Glomerular visceral epithelial cell (primary cell): ENCODE results near the gene LHX3.

Experiments used
- DNase-seq: peaks from one replicate; pipeline ENCODE4 v3.0.0-alpha.2; 2016; ENCODE audit errors: extremely low spot score

The LHX3 gene

DNA sequence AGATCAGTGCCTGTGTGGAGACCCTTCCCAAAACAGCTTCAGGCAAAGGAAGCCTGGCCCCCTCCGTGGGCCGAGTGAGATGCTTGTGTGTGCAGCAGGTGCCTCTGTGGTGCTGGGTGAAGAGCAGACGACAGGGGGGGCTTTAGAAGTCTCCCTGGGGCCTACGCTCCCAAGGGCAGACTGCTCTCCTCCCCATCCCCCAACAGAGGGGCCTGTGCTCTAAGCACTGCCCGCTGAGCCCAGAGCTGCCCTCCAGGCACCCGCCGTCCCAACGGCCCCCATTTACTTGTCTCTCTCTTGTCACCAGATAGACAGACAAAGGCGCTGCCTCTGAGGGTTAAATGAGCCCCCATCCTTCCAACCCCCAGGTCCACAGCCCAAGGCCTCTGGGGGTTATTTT lies 2.7 kb upstream of the LHX3 start:
- DNase-seq, result no peak

DNA sequence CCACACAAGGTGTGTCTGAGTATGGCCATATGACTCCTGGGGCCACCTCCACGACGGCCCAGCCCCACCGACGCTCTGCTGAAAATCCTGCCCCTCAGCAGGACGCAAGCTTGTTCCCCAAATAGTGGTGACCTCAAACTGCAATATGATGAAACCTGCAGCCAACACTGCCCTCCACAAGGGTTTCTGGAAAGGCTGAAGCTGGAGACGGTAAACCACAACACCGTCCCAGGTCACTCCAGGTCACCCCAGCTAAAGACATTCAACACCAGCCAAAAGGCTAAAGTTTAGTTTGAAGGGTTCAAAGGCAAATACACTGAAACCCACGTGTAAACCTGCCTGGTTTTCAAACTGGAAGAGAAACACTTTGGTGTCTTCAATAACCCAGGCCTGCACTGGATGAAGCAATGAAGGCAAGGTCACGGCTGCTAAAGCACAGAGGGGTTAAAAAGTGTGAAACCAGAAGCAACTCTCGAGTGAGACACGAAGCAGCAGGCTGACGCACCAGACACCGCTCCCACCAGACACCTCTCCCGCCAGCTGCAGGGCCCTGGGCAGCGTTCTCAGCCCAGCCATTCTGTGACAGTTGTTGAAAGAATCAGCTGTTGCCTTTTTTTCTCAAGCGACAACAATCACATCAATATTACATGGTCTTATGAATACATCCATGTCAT lies 1.8 kb upstream of the LHX3 start:
- DNase-seq, result no peak

DNA sequence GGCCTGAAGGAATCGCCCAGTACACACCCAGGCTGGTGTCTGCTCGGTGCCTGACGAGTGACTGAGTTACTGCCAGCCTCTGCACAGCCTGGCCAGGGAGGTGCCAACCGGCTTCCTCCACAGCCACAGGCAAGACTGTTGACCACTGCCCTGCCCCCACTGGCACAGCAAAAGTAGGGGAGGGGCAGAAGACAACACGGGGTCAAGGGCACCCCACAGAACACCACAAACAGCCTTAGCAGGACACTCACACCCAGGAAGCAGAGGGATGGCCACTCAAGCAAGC lies 722 bp upstream of the LHX3 start:
- DNase-seq, result no peak

DNA sequence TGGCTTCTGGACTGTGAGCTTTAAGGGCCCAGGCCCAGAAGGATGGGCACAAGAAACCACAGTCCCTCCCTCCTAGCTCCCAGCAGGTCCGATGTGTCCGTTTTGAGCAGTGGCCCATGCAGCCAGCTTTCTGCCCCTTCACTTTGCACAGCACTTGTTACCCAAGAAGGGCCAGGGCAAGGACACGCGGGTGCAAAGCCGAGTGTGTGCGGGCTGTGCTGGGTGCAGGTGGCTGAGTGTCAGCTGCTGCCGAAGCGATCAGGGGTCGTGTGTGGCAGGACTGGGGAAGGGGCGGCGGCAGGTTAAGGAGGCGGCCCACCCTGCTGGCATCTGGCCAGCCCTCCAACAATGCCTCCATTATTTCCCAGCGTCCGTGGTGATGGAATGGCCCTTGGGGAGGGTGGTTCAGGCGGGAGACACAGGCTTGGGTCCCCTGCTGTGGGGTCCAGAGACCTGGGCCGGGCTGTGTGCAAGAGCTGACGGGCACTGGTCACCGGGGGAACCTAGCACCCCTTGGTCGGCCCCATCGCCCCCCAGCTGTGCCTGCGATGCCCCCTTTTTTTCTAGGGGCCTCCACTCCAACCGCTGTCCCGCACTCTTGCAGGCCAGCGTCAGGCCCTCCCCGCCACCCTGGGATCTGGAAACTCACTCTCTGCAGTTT lies 653 bp downstream of the LHX3 start:
- no peak for DNase-seq

DNA sequence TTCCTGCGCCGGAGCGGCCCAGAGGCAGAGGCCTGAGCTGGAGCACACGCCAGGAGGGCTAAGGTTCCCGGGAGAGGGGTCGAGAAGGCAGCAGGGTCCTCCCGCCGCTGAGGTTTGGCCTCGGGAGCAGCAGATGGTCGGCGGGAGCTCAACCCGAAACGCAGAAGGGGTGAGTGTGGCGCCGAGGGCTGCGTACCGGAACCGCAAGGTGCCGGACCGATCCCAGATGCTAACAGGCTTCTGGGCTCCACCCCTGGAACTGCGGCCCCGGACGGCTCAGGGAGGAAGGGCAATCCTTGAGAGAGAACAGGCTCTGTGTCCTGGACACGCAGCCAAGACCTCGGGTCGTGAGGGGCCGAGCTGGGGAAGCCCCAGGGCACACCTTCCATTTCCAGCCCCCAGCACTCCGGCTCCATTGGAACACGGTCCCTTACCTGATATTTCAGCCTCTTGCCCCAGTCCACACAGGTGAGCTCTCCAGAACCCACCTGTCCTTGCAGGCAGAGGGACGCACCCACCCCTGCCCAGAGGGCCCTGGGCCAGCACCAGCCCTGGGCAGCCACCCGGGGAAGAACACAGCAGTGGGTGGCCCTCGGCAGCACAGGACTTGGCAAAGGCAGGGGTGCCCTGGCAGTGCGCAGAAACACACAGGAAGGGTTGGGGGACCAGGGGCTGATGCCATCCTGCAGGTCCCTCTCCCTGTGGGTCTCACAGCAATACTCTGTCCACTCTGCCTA lies 1.4 kb downstream of the LHX3 start:
- DNase-seq, result no peak

DNA sequence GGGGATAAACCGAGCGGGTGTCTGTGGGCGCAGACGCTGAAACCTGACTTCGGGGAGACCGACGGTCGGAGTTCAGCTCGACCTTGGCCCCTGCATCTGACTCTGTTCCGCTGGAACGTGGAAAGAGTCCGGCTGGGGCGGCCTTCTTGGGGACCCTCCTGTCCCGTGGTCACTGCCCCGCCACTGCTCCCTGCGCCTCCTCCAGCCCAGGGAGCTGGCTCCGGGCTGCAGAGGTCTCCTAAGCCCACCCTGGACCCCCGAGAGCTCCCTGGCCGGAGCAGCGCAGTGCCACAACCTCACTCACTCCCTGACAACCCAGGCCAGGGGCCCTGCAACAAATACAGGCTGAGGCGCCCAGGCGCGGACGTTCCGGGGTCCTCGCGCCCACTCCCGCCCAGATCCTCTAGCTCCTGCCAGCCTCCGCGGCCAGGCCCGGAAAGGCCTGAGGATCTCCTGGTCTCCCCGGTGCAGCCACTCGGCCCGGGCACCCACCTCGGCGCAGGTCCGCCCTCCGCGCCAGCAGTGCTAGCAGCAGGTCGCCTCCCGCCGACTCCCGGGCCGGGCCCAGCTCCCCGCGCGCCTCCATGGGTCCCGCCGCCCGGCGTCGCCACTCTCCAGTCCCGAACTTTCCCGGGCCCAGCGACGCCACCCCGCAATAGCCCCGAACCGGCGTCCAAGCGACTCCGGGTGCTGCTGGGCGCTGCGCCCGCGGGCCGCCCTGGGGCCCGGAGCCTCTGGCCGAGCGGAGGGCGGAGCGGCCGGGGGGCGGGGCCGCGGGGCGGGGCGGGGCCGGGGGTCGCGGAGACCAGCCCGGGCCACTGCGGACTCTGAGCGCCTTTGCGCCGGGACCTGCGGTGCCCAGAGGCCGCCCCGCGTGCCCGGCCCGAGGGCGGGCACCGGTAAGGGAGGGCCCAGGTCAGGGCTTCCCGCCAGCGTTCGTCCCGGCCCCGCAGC lies 2.2 kb downstream of the LHX3 start:
- DNase-seq, result no peak

DNA sequence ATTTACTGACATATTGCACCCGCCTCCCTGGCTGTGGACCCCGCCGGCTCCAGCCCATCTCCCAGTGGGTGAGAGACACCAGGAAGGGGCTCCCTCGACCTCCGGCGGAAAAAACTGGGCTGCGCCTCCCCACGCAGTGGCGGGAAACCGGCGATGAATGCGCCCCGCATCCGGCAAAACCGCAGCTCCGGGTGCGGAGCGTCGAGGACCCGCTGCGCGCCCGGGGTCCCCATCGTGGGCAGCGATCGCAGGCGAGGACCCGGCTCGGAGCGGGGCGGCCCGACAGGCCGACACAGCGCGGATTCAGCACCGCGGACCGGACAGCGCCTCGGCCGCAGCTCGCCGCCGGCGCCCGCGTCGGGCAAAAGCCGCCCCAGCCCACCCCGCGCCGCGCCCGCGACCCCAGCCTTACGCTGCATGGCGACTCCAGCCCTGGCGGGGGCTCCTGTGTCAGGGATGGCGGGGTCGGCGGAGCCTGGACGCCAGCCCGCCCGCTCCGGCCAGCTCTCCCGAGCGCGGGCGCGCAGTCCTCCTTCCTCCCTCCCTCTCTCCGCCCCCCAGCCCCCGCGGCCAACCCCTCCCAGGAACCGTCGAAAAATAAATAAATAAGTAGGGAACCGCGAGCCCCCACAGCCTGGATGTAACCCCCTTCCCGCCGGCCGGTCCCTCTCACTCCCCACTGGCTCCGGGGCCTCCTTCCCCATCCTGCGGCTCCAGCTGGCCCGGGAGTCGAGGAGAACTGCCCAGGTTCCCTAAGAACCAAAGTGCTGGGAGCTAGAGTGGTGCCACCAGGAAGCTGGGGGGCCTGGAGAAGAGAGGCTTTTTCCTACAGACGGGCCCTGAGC lies 3.1 kb downstream of the LHX3 start:
- no peak for DNase-seq

DNA sequence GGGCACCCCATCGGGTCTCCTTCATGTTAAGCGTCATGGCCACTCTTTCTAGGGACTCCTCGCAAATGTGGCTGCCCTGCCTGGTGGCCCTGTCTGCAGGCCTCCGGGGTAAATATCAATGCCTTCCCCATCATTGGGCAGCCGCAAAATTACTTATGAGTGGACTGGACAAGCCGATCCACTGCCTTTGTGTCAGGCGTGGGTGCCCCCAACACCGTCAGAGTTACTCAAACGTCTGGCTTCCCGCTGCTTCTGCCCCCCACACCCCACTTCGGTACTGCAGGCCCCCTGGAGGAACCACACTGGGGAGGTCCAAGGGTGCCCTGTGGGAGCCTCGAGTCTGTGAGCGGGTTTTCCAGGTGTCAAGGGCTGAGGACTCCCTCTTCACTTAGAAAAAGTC lies 3.8 kb downstream of the LHX3 start:
- DNase-seq, result no peak

DNA sequence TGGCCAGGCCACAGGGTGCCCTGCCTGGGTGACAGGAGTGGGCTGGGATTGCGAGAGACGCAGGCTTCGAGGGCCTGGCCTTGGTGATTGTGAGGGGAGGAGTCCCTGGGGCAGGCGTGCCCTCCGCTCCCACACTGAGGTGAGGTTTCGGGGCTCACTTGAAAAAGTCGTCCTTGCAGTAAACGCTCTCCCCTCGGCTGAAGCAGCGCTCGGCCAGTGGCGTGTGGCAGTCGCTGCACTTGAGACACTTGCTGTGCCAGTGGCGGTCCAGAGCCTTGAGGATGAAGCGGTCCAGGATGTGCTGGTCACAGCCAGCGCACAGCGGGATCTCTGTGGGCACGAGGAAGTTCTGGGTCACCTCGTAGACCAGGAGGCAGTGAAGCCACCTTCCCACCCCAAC lies 4.5 kb downstream of the LHX3 start:
- no peak for DNase-seq

DNA sequence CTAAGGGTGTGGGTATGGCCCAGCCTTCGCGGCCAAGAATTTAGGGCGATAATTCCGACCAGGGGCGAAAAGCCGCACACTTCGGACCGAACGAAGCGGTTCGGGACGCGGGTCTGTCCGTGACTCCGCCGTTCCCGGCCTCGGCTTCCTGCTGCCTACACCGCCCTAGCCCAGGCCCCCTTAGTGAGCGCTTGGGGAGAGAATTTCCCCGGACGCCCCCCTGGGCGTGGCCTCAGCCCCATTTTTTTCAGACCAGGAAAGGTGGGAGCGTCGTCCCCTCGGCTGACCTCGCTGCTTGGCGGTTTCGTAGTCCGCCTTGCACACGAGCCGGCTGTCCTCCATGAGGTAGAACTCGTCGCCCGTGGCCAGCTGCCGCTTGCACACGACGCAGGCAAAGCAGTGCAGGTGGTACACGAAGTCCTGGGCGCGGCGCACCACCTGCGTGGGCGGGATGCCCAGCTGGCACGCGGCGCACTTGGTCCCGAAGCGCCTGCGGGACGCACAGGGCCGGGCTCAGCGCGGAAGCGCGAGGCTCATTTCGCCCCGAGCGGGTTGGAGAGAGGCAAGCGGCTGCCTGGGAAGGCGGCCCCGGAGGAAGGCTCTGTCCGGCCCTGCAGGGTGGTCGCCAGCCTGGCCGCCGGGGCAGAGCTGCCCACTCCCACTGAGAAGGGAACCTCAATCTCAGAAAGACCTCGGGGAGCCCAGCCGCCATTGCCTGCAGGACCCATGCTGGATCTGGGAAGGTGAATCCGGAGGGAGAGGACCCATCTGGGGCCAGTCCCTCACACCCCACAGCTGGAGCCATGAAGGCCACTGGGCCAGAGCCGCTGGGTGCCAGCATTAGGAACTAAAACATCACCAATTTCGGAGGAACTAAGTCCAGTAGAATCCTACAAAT lies 5.3 kb downstream of the LHX3 start:
- DNase-seq, result no peak

DNA sequence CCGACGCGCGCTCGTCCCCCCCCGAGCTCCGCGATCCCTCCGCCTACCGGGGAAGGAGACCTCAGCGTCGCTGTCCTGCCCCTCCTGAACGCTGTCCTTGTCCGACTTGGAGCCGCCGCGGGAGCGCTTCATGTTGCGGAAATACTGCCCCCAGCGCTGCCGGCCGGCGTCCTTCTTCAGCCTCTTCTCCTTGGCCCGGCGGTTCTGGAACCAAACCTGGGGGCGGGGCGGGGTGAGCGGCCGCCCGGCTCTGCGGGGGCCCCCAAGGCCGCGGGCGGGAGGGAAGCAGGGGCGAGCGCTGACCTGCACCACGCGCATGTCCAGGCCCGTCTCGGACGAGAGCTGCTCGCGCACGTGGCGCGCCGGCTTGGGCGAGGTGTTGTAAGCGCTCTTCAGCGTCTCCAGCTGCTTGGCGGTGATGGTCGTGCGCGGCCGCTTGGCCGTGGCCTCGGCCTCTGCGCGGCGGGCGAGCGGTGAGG lies 6.3 kb downstream of the LHX3 start:
- no peak for DNase-seq

DNA sequence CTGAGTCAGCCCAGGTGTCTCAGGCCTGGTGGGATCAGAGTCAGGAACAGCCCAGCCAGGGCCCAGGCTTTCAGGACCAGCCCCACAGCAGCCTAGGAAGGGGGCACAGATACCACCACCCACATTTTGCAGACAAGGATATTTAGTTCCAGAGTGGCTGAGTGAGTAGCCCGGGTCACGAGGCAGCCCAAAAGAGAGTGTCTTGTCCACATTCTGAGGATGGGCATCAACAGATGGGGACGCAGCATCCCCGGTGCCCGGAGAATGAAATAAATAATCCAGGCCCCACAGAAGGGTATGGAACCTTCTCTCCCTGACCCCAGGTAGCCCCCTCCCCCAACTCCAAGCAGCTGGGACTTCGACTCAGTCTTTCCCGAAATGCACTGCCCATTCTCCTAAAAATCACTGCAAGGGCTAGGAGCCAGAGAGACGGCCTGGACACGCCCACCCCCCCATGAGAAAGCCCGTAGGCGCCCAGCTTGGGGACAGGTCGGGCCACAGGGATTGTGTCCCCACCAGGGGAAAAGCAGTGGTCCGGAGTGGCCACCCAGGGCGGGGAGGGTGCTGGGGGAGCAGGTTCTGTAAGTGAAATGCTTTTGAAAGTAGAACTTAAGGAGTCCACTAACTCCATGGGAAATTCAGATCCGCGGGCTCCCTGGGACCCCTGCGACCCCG lies 6.9 kb downstream of the LHX3 start:
- DNase-seq, result no peak

DNA sequence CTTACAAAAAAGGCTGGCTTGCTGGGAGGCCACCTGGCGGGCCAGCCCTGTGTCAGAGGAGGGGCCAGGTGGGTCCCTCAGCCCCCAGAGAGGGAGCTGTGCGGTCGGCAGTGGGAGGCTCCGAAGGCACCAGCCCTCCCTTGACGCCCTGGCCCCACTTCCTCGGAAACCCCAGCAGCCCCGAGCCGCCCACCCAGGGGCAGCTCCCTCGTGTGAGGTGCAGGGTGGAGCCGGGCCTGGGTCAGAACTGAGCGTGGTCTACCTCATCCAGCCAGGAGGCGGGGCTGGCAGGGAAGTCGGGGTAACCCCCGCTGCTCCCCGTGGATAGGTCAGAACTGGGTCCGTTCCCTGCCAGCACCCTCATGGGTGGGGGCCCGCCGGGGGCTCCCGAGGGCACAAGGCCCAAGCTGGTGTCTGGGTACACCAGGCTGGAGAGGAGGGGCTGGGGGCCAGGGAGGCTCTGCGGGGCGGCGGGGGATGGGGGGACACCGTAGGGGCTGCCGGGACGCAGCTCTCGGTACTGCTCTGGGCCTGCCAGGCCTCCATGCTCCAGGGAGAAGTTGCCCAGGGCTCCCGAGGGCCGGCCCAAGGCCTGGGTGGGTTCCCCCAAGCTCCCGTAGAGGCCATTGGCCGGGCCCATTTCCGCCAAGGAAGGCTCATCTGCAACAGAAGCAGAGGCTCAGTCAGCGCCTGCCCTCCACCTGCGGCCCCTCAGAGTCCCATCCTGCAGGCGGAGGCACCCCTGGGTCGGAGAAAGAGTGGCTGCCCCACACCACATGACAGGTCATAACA lies 7.6 kb downstream of the LHX3 start:
- no peak for DNase-seq

DNA sequence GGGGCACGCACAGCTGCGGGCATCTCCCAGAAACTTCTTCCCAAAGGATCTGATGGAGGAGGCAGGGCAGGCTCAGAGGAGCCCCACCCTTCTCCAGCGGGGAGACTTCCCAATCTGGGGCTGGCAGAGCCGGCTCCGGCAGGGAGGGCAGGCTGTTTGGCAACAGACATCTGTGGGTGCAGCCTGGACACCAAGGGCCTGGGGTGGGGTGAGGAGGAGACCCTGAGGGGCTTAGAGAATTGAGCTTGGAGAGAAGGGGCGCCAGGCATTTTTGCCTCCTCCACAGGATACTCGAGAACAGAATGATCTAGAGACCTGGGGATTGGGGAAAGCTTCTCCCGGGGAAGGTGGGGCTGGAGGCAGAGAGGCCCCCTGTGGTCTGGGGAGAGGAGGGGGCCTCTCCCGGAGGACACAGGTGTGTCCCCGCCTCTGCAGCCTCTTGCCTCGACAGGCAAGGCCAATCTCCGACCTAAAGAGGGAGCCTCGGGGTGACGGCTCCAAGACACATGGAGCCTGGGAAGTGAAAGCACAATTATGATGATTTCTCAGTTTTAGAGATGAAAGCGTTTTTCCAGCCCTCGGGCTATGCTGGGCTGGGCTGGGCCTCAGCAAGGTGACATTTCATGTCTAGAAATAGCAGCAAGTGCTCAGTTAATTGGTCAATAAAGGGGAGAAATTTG lies 8.4 kb downstream of the LHX3 start:
- no peak for DNase-seq

DNA sequence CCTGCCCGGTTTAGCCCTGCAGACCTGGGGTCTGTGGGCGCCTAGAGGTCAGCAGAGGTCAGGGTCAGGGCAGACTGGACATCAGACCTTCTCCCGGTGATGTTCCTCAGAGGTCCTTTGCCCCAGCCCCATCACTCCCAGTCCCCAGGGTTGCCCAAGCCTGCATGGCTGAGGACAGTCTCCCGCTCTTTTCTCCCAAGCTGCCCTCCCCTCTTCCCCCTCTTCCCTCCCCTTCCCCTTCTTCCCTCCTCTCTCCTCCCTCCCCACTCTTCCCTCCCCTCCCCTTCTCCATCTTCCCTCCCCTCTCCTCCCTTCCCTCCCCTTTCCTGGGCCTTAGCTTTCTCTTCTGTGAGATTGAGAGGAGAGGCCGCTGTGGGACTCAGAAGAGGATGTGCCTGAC lies 10.4 kb downstream of the LHX3 start:
- no peak for DNase-seq

DNA sequence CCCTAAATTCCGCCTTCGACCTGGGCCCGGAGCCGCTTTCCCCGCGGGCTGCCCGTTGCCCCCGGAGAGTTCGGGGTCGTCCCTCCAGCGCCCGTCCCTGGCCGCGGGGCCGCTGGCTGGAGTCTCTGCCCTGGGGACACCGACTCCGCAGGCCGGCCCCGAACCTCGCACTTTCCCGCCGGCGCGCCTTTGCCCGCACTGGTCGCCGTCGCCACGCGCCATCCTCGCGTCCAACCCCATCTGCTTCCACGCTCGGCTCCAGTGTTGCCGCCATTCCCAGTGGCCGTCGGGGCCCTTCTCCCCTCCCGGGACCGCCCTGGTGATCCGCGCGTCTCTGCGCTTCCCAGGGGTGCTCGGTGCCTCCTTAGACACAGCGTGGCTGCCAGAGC lies 11.0 kb downstream of the LHX3 start:
- no peak for DNase-seq

DNA sequence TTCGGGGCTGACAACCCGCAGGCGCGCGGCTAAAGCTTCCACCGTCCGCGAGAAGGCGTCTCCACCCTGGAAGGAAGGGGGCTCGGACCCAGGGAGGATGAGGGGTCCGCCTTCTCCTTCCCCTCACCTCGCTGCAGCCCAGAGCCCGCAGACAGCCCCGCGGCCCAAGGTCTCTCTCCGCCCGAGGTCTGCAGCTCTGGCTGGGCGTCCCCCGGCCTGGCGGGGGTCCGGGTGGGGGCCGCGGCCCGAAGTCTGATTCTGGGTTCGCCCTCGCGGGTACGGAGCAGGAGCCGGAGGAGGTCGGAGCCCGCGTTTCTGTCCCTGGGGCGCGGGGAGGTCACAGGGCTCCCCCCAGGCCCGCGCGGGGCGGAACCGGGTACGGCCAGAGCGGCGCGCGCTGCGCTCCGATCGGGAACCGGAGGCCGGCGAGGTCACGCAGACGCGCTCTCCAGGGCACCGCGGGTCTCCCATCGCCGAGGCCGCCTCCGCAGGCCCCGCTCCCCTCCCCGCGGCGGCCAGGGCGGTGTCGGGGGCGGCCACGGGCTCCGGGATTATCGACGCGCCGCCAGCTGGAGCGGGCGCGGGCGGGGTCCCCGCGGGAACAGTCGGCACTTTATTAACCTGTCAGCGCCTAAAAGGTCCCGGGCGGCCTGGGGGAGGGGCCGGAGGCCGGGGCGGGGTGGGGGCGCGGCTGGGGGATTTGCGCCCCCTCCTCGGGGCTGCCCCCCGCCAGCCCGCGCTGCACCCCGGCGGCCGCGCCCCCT lies 11.6 kb downstream of the LHX3 start:
- no peak for DNase-seq
